AG10803 (cell line): ENCODE measurements around the gene FLT1.

Source experiments
- DNase-seq: peaks from one replicate; pipeline ENCODE4 v3.0.0; 2010; ENCODE audit warnings: low read depth
- H3K4me3 ChIP-seq: 2 replicates; pipeline ENCODE4 v1.5.1; 2011; ENCODE audit warnings: mild to moderate bottlenecking, low read length, control low read depth
- TF ChIP-seq, protein P1 (sequence below): conservative IDR thresholded peaks from 2 replicates; pipeline ENCODE4 v1.5.1; 2011; ENCODE audit warnings: mild to moderate bottlenecking, low read length, control low read depth, inconsistent platforms

Gene FLT1

DNA sequence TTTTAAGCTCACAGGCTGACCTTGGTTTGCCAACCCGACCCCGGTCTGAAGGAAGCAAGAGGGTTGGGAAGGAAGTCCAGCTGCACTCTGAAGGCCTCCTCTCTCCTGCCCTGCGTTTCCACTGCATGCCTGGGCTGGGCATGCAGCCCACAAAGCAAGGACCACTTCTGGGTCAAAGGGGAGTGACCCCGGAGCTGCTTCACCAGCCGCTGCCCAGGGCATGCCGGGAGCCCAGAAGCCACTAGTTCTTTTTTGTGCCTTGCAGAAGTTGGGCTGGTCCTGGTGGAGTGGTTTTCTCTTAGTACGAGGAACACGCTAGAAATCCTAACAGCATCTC lies 166.7 kb downstream of the FLT1 start:
- no peak for DNase-seq
- H3K4me3 ChIP-seq, result no peak overlapping the region
- TF ChIP-seq, protein P1, sequence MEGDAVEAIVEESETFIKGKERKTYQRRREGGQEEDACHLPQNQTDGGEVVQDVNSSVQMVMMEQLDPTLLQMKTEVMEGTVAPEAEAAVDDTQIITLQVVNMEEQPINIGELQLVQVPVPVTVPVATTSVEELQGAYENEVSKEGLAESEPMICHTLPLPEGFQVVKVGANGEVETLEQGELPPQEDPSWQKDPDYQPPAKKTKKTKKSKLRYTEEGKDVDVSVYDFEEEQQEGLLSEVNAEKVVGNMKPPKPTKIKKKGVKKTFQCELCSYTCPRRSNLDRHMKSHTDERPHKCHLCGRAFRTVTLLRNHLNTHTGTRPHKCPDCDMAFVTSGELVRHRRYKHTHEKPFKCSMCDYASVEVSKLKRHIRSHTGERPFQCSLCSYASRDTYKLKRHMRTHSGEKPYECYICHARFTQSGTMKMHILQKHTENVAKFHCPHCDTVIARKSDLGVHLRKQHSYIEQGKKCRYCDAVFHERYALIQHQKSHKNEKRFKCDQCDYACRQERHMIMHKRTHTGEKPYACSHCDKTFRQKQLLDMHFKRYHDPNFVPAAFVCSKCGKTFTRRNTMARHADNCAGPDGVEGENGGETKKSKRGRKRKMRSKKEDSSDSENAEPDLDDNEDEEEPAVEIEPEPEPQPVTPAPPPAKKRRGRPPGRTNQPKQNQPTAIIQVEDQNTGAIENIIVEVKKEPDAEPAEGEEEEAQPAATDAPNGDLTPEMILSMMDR, result no peak

DNA sequence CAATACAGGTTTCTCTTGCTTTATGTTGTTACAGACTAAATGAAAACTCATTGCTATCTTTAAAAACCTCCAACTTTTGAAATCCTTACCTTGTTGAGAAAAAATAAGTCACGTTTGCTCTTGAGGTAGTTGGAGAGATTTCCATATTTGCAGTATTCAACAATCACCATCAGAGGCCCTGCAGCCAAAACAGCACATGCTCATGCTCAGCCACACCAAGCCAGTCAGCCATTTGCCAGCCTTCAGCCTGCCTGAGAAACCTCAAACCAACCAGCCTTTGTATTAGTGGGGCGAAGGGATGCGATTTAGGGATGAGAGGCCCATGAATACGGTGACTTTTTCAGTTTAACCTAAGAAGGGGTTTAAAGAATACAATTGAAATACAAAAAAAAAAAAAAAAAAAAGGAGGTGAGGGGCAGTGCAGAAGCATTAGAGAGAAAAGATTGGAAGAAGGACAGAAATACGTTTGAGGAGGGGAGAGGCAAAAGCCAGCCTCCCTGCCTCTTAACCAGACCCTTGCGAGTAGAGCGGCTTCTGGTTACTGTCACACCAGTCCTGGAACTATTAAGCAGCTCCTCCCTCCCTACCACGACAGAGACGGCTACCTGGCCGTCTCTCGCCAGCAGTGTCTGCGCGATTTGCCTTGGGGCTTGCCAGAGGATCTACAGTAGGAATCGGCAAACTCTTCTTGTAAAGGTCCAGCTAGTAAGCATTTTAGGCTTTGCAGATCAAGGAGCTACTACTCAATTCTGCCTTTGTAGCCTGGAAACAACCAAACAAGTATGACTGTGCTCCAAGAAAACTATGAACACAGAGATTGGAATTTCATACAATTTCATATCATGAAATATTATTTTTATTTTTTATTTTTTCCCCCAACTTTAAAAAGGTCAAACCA lies 167.3 kb downstream of the FLT1 start:
- no peak overlapping the region for H3K4me3 ChIP-seq
- DNase-seq, result no peak
- TF ChIP-seq, protein P1, result no peak

DNA sequence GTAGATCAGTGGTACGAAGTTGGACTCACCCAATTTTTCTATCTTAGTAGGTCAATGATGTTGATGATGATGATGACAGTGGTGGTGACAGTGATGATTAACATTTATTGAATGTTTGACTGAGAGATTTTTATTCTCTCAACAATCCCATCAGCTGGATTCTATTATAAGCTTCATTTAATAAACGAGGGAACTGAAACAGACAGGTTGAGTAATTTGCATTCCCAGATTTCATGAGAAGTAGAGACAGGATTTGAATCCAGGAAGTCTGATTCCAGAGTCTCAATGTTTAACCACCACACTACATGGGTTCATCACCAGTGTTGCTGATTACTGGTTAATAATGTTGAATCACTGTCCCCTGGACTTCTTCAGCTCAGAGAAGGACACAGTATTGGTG lies 168.9 kb downstream of the FLT1 start:
- DNase-seq, result peak; percentile 67
- H3K4me3 ChIP-seq, result no peak overlapping the region
- TF ChIP-seq, protein P1, result no peak

DNA sequence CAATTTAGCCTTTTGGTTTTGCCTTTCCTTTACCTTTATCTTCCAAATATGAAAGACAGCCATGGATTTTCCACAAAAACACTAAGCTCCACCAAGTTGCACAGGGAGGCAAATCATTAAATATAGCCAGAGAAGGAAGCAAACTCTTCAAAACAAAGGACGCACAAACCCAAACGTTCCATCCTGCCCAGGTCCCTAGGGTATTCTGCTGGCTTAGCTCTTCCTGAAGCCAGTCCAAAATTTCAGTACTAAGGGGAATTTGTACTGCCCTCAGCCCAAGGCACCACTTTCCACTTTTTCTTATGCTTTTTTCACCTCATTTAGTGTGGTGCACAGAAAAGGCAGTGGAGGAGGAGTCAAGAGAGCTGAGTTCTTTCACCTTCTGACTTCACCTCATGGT lies 169.9 kb downstream of the FLT1 start:
- TF ChIP-seq, protein P1, result no peak
- DNase-seq, result peak; percentile 46

DNA sequence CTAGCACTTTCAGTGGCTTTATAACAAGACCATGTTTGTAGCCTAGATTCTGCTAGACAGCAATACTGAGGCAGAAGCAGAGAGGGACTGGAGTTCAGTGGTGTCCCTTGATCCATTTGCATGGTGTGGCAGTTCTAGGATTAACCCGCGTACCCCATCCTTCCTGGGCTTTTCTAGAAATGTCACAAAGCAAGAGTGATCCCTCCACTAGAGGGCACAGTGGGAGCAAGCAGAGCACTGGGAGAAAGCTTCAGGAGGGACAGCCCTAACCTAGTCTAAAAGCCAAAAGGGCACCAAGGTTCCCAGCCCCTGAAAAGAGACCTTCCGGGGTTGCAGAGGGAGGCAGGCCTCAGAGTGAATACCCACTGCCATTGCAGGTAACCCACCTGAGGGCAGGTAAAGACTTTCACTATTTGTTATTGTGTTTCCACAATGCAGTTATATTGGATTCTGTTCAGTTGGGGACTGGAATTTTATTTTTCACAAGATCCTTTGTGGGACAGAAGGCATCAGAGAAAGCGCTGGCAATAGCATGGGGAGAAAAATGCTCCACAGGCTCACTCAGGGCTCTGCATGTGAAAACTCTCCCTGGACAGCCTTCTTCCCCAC lies 170.6 kb downstream of the FLT1 start:
- TF ChIP-seq, protein P1, result peak; percentile 97
- DNase-seq, result peak; percentile 68
- no peak overlapping the region for H3K4me3 ChIP-seq

More for the DNA sequence above, 169.9 kb downstream of the FLT1 start:
- no peak overlapping the region for H3K4me3 ChIP-seq

DNA sequence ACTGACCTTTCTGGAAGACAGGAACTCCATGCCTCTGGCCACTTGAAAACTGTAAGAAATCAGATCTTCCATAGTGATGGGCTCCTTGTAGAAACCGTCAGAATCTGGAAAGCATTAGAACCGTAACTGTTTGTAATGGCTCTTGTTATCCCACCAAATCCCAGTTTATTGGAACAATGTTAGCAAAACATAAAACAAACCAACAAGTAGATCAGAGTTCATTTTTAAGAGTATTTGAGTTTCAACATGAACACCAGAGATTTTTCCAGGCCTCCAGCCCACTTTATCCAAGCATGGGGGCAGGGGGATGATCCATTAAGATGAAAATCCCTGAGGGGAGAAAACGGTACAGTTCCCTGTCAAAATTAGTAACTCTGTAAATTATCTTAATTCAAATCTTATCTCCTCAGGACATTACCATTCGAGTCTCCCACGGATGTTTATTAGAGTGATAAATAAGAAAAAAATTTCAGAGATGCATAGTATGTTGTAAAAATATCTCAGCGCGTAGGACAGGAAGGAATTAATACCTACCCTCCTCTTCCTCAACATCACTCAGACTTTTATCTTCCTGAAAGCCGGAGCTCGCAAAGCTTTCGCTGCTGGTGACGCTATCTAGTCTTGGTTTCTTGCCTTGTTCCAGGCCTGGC lies 172.5 kb downstream of the FLT1 start:
- DNase-seq, result peak; percentile 53
- TF ChIP-seq, protein P1, result no peak
- no peak overlapping the region for H3K4me3 ChIP-seq

DNA sequence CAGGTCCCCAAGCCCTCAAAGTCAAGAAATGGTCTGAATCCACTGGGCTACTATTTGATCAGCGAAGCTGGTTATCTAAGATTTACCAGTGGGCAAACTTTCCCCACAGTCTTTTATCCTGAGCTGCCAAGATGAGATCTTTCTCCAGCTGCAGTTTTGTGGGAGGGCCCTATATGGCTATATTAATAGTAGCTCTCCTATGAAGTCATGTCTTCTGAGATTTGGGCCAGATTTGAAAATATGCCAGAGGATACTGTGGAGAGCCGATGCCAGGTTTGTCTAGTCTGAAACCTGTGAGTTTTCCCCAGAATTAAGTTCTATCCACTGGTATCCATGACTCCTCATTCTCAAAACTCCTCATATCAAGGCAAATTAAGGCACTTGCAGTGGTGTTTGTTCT lies 173.2 kb downstream of the FLT1 start:
- no peak for DNase-seq
- TF ChIP-seq, protein P1, result no peak
- H3K4me3 ChIP-seq, result no peak overlapping the region
